HG03103 (cell line): ENCODE results near the gene OLAH.

Experiments
- ATAC-seq: cut with Tn5 transposase; IDR thresholded peaks from one replicate; pipeline ENCODE4 v1.9.1; 2021; ENCODE audit warnings: low read depth; ENCODE audit not compliant: unreplicated experiment

OLAH gene

GRCh38 chr10:15122477-15123030 is 78.8 kb downstream of the OLAH start:
- peak; percentile 71 for ATAC-seq
